Bronchial epithelial cell (primary cell): Measurements from ENCODE around the gene VPS18. TPM values are rescaled to one million over a fixed set of nuclear protein-coding genes. Genes with fewer than 3 reads are reported as not detected.

Experiments
- DNase-seq: peaks from one replicate; pipeline ENCODE4 v3.0.0-alpha.2; 2010; ENCODE audit warnings: low read depth
- FAIRE-seq: peaks from 2 replicates; lab custom pipeline; 2011; peaks lifted over from hg19 to GRCh38; lab: Jason Lieb, UNC
- H3K27me3 ChIP-seq: 2 replicates; pipeline ENCODE4 v1.5.1; 2011; ENCODE audit warnings: low read length; ENCODE audit not compliant: control insufficient read depth, insufficient read depth
- H3K36me3 ChIP-seq: 2 replicates; pipeline ENCODE4 v1.5.1; 2011; ENCODE audit warnings: low read length; ENCODE audit not compliant: control insufficient read depth, insufficient read depth
- H3K4me3 ChIP-seq: 2 replicates; pipeline ENCODE4 v1.5.1; 2011; ENCODE audit warnings: mild to moderate bottlenecking, low read depth, low read length, control low read depth
- CTCF ChIP-seq: IDR thresholded peaks from 2 replicates; pipeline ENCODE4 v1.5.1; 2011; ENCODE audit warnings: mild to moderate bottlenecking, moderate library complexity, low read length, control low read depth, inconsistent platforms; ENCODE audit not compliant: insufficient read depth, severe bottlenecking
- total RNA-seq: library from RNA; depleted of rRNA; stranded (reverse); fragments of >200 nt; gene quantifications from 2 replicates; pipeline ENCODE4 v1.2.1, GENCODE V29; 2014

Gene VPS18
- total RNA-seq, 1 donor from 2014 or later: 26.3 TPM

GRCh38 chr15:40941528-40942336, 47.5 kb downstream of the VPS18 start:
- DNase-seq (peak; percentile 29), FAIRE-seq (no peak)
- Histone ChIP-seq H3K36me3 (no peaks in the 10 kb centered on the region), H3K27me3 (peaks cover 9% of the 10 kb centered on the region), H3K4me3 (peak overlapping the region; percentile 50)
- TF ChIP-seq CTCF: peak; percentile 46

GRCh38 chr15:40942337-40942854, 48.1 kb downstream of the VPS18 start:
- H3K27me3 ChIP-seq: peaks cover 9% of the 10 kb centered on the region
- DNase-seq: no peak
- TF ChIP-seq CTCF: no peak
- FAIRE-seq: no peak
- peak overlapping the region; percentile 50 for H3K4me3 ChIP-seq
- no peaks in the 10 kb centered on the region for H3K36me3 ChIP-seq

GRCh38 chr15:40942878-40943277, 48.6 kb downstream of the VPS18 start:
- Histone ChIP-seq H3K4me3 (no peak overlapping the region), H3K27me3 (peaks cover 9% of the 10 kb centered on the region), H3K36me3 (no peaks in the 10 kb centered on the region)
- DNase-seq (no peak), FAIRE-seq (no peak)
- no peak for TF ChIP-seq CTCF

- DNase-seq: no peak
- H3K4me3 ChIP-seq: no peak overlapping the region
- no peak for TF ChIP-seq CTCF
- H3K36me3 ChIP-seq: no peaks in the 10 kb centered on the region
- no peak for FAIRE-seq
- peaks cover 9% of the 10 kb centered on the region for H3K27me3 ChIP-seq
These were observed 49.6 kb downstream of the VPS18 start for GRCh38 chr15:40943764-40944365.

GRCh38 chr15:40944510-40945296, 50.5 kb downstream of the VPS18 start:
- Histone ChIP-seq H3K36me3 (no peaks in the 10 kb centered on the region), H3K4me3 (no peak overlapping the region), H3K27me3 (peaks cover 9% of the 10 kb centered on the region)
- FAIRE-seq (no peak), DNase-seq (no peak)
- TF ChIP-seq CTCF: no peak
